Activated CD4-positive, alpha-beta T cell treated with anti-CD3 and anti-CD28 coated beads, Interleukin-2, amount 50 U/mL, for 4 hours (primary cell): ENCODE measurements around the gene ABL1.

Experiments used
- DNase-seq, 2 experiments: peaks; one replicate each; pipeline ENCODE4 v3.0.0-alpha.2; 2020

The ABL1 gene

DNA sequence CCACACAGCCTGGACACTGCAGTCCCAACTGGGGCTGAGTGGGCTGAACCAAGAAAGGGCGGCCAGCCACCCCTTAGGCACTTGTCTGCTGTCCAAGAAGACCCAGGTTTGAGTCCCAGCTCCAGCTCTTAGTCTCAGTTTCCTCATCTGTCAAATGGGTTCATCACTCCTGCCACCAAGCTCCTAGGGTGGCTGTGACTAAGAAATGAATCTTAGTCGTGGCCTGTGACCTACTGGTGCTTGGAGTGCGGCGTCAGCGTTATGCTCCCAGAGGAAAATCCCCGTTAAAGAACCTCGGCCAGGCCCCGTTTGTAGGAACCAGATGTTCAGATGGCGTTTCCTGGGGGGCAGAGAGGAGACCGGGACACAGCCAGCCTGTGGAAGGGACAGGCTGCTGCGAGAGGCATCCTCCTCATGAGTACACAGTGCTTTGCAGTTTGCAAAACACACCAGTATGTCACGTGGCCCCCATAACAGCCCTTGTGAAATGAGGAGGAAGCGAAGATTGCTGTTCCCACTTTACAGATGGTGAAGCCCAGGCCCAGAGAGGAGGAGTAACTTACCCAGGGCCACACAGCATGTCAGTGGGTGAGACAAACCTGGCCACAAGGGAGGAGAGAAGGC lies 100.7 kb downstream of the ABL1 start:
- DNase-seq = no peak

DNA sequence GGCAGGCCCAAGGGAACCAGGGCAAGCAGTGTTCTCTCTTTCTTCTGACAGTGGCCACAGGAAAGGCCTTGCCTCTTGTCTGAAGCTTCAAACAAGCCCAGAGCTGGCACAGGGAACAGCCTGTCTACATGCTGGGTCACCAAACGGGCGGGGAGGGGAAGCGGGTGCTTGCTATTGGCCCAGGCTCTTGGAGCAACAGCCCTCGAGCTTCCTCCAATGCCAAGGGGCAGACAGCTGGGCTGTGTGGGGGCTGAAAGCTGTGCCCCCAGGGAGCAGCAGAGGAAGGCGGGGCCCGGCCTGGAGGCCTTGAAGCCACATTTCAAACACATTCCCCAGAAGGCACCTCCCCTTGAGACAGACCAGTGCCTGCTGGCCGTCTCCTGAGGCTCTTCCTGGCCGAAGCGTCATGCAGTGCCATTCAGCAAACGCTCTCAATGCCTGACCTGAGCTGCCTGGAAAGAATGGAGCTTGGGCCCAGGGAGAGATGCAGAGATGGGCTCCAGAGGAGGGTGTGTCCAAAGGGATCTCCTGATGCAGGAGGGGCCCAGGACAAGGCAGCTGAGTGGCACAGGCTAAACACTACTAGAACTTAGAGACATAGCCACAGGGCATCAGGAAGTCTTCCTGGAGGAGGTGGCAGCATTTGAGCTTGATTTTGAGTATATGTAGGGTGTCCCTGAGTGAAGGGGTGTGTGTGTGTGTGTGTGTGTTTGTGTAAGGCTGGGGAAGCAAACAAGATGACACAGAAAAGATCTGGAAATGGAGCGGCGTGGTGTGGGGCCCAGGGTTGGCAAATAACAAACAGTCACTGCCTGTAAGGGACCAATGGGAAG lies 101.4 kb downstream of the ABL1 start:
- no peak for DNase-seq
